A549 (cell line): ENCODE measurements around the gene TLK1. TPM values are rescaled to one million over a fixed set of nuclear protein-coding genes. Genes with fewer than 3 reads are reported as not detected.

Source experiments
- ATAC-seq, 2 experiments: fragments of 200-7000 bp in 1 of 2; fragments of >200 bp in 1 of 2; cut with Nextera tagmentation in 1 of 2; cut with Tn5 transposase in 1 of 2; 3 replicates each; pipeline versions ENCODE4 v1.8.0 to v1.9.1; 2018 to 2020; ENCODE audit warnings: mild to moderate bottlenecking in 1 of 2, moderate library complexity in 1 of 2
- CTCF ChIA-PET: fragments of 300-600 bp; sonication (Branson Sonifier 250); formaldehyde crosslinking; extraction: SDS; loops from one replicate; lab custom pipeline; 2021; ENCODE audit warnings: antibody characterized with exemption, inconsistent platforms; lab: Yijun Ruan, JAX
- POLR2A ChIA-PET: fragments of 350-600 bp; formaldehyde crosslinking; extraction: SDS; loops from one replicate; lab custom pipeline; 2021; ENCODE audit warnings: antibody characterized with exemption, inconsistent platforms; lab: Yijun Ruan, JAX
- DNase-seq, 2 experiments: peaks; one replicate each; pipeline versions ENCODE4 v3.0.0 to v3.0.0-alpha.2; 2011 to 2016; ENCODE audit warnings: low read depth in 1 of 2, low spot score in 1 of 2
- FAIRE-seq: peaks from 2 replicates; lab custom pipeline; 2011; peaks lifted over from hg19 to GRCh38; lab: Jason Lieb, UNC
- H3K27ac ChIP-seq, 2 experiments: fragments of >200 bp; sonication (Bioruptor Twin); formaldehyde crosslinking; 3 replicates each; pipeline ENCODE4 v1.5.1; 2016 to 2017
- H3K4me1 ChIP-seq: fragments of >200 bp; sonication (Bioruptor Twin); formaldehyde crosslinking; 3 replicates; pipeline ENCODE4 v1.6.1; 2016
- H3K4me2 ChIP-seq: fragments of >200 bp; sonication (Bioruptor Twin); formaldehyde crosslinking; 3 replicates; pipeline ENCODE4 v1.6.1; 2016
- H3K4me3 ChIP-seq: fragments of >200 bp; sonication (Bioruptor Twin); formaldehyde crosslinking; 3 replicates; pipeline ENCODE4 v1.5.1; 2016
- H3K9me3 ChIP-seq: fragments of >200 bp; sonication (Bioruptor Twin); formaldehyde crosslinking; 3 replicates; pipeline ENCODE4 v1.6.1; 2016
- CEBPB ChIP-seq, 2 experiments: fragments of >200 bp in 1 of 2; sonication (Bioruptor Twin) in 1 of 2; formaldehyde crosslinking in 1 of 2; IDR thresholded peaks; 2 replicates each; pipeline ENCODE4 v1.6.1; 2012 to 2016
- CHD2 ChIP-seq: fragments of 150-350 bp; IDR thresholded peaks from 2 replicates; pipeline ENCODE4 v1.6.1; 2014; ENCODE audit warnings: low read length; ENCODE audit not compliant: partially characterized antibody
- EHMT2 ChIP-seq: fragments of 200-600 bp; sonication (generic); IDR thresholded peaks from 2 replicates; pipeline ENCODE4 v1.6.1; 2016; ENCODE audit warnings: antibody characterized with exemption, low read depth, mild to moderate bottlenecking, moderate library complexity
- EP300 ChIP-seq, 2 experiments: fragments of >200 bp; sonication (Bioruptor Twin); formaldehyde crosslinking; IDR thresholded peaks; 2 replicates in 1 of 2; 3 replicates in 1 of 2; pipeline ENCODE4 v1.6.1; 2016 to 2017
- ESRRA ChIP-seq: fragments of 150-350 bp; IDR thresholded peaks from 2 replicates; pipeline ENCODE4 v1.6.1; 2014; ENCODE audit warnings: mild to moderate bottlenecking, low read length, borderline replicate concordance
- HOXA7 ChIP-seq: fragments of 250-450 bp; sonication (Bioruptor Pico); IDR thresholded peaks from 2 replicates; pipeline ENCODE4 v1.5.0; 2020; ENCODE audit warnings: mild to moderate bottlenecking, moderate library complexity
- HOXB5 ChIP-seq: fragments of 250-450 bp; sonication (Bioruptor Pico); IDR thresholded peaks from 2 replicates; pipeline ENCODE4 v1.5.0; 2020; ENCODE audit warnings: mild to moderate bottlenecking, moderate library complexity
- KDM1A ChIP-seq: fragments of 200-600 bp; sonication (generic); IDR thresholded peaks from 2 replicates; pipeline ENCODE4 v1.6.1; 2016; ENCODE audit warnings: low read depth, mild to moderate bottlenecking
- MAZ ChIP-seq: fragments of 150-350 bp; IDR thresholded peaks from 2 replicates; pipeline ENCODE4 v1.6.1; 2014; ENCODE audit warnings: antibody characterized with exemption, low read depth, low read length, borderline replicate concordance
- MYC ChIP-seq: IDR thresholded peaks from 2 replicates; pipeline ENCODE4 v1.6.1; 2012; ENCODE audit warnings: mild to moderate bottlenecking, inconsistent platforms, low read length, improper control_type of control experiment, borderline replicate concordance
- NFE2L2 ChIP-seq: fragments of 150-350 bp; conservative IDR thresholded peaks from 2 replicates; pipeline ENCODE4 v1.6.1; 2014; ENCODE audit warnings: low read length
- NPAS2 ChIP-seq: fragments of 250-450 bp; sonication (Bioruptor Pico); IDR thresholded peaks from 2 replicates; pipeline ENCODE4 v1.8.0; 2022; ENCODE audit warnings: mild to moderate bottlenecking, moderate library complexity, borderline replicate concordance
- PHF8 ChIP-seq: fragments of 200-600 bp; sonication (generic); IDR thresholded peaks from 2 replicates; pipeline ENCODE4 v1.6.1; 2016; ENCODE audit warnings: low read depth, mild to moderate bottlenecking, antibody characterized with exemption, moderate library complexity, borderline replicate concordance
- POLR2A ChIP-seq: IDR thresholded peaks from 2 replicates; pipeline ENCODE4 v1.6.1; 2012; ENCODE audit warnings: mild to moderate bottlenecking, low read length
- RAD21 ChIP-seq, 2 experiments: fragments of >200 bp in 1 of 2; sonication (Bioruptor Twin) in 1 of 2; formaldehyde crosslinking in 1 of 2; IDR thresholded peaks in 1 of 2; conservative IDR thresholded peaks in 1 of 2; 2 replicates in 1 of 2; 3 replicates in 1 of 2; pipeline ENCODE4 v1.6.1; 2012 to 2018; ENCODE audit warnings: inconsistent platforms in 1 of 2
- RCOR1 ChIP-seq: fragments of 150-350 bp; IDR thresholded peaks from 2 replicates; pipeline ENCODE4 v1.6.1; 2014; ENCODE audit warnings: antibody characterized with exemption, low read length, low read depth
- SMC3 ChIP-seq: fragments of >200 bp; sonication (Bioruptor Twin); formaldehyde crosslinking; IDR thresholded peaks from 3 replicates; pipeline ENCODE4 v1.6.1; 2018; ENCODE audit warnings: inconsistent platforms
- TP53 ChIP-seq: fragments of 250-450 bp; sonication (Bioruptor Pico); IDR thresholded peaks from 2 replicates; pipeline ENCODE4 v1.5.0; 2021; ENCODE audit warnings: mild to moderate bottlenecking, moderate library complexity
- WGBS: methylation state at CpG from one replicate; pipeline ENCODE4 v1.1.6; 2017; ENCODE audit errors: missing lambda C conversion rate; 5-methylcytosine and 5-hydroxymethylcytosine counted together
- polyA plus RNA-seq, 4 experiments: library from polyadenylated mRNA; depleted of rRNA in 3 of 4; stranded (reverse); fragments of >200 nt; fragmentation: RNase III in 1 of 4; extraction: RNeasy Plus Mini Kit Qiagen cat#74134 plus additional on column Dnase treatment in 1 of 4; gene quantifications; 2 replicates in 3 of 4; 3 replicates in 1 of 4; pipeline ENCODE4 v1.2.3, GENCODE V29; 2011 to 2017
- TF ChIP-seq, protein P1 (sequence below): fragments of 250-450 bp; sonication (Bioruptor Pico); IDR thresholded peaks from 2 replicates; pipeline ENCODE4 v1.5.0; 2020; ENCODE audit warnings: low read depth, mild to moderate bottlenecking, moderate library complexity
- TF ChIP-seq, protein P2 (sequence below): fragments of 200-600 bp; sonication (generic); IDR thresholded peaks from 2 replicates; pipeline ENCODE4 v1.6.1; 2016; ENCODE audit warnings: antibody characterized with exemption, mild to moderate bottlenecking, moderate library complexity
- TF ChIP-seq, protein P3 (sequence below): fragments of >200 bp; sonication (Bioruptor Twin); formaldehyde crosslinking; IDR thresholded peaks from 3 replicates; pipeline ENCODE4 v1.5.1; 2016
- TF ChIP-seq, protein P4 (sequence below): fragments of 150-350 bp; IDR thresholded peaks from 2 replicates; pipeline ENCODE4 v1.6.1; 2014; ENCODE audit warnings: low read depth, mild to moderate bottlenecking, low read length

TLK1 gene
- polyA plus RNA-seq, 2 of the 4 experiments (the other 2 are of a cell fraction), result 16.9 to 28.9 TPM

DNA sequence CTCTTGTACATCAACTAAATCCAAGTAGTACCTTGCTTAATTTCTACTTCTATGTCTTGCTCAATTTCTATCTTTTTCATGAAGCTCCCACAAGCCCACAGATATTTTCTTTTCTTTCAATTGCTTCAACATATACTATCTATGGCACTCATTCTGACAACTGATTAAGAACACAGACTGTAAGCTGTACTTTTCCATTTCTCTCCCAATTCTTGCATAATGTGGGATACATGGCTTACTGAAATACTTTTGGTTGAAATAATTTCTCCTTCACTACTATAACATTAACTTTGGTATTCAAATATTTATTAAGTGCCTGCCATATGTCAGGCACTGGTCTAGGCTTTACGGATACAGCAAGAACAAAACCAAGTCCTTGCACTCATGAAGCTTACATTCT, 146.8 kb downstream of the TLK1 start:
- Histone ChIP-seq H3K27ac (no peak overlapping the region), H3K4me2 (no peak overlapping the region), H3K4me1 (no peaks in the 10 kb centered on the region), H3K9me3 (no peaks in the 10 kb centered on the region), H3K4me3 (no peak overlapping the region)
- ChIA-PET POLR2A (no interaction called here), CTCF (interaction anchor here (0.7 kb wide), 2 partner anchors 16 to 17 kb away, joined by 3 read pairs; no protein-coding TSS in a partner anchor)
- TF ChIP-seq, protein P1, sequence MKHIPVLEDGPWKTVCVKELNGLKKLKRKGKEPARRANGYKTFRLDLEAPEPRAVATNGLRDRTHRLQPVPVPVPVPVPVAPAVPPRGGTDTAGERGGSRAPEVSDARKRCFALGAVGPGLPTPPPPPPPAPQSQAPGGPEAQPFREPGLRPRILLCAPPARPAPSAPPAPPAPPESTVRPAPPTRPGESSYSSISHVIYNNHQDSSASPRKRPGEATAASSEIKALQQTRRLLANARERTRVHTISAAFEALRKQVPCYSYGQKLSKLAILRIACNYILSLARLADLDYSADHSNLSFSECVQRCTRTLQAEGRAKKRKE (CRISPR knock-in tag), result no peak
- TF ChIP-seq ESRRA, result no peak
- TF ChIP-seq HOXA7 (CRISPR knock-in tag), result no peak
- no peak for TF ChIP-seq CEBPB (IDR thresholded peaks at IDR 0.05)
- TF ChIP-seq RAD21 (conservative IDR thresholded peaks at IDR 0.05 in 1 of 2, IDR thresholded peaks at IDR 0.05 in 1 of 2), result no peak
- no peak for TF ChIP-seq EP300 (IDR thresholded peaks at IDR 0.05)
- no peak for TF ChIP-seq KDM1A
- TF ChIP-seq NFE2L2, result no peak
- TF ChIP-seq POLR2A, result no peak
- TF ChIP-seq MYC, result no peak
- TF ChIP-seq CHD2, result no peak
- TF ChIP-seq PHF8, result no peak
- TF ChIP-seq EHMT2, result no peak
- TF ChIP-seq, protein P2, sequence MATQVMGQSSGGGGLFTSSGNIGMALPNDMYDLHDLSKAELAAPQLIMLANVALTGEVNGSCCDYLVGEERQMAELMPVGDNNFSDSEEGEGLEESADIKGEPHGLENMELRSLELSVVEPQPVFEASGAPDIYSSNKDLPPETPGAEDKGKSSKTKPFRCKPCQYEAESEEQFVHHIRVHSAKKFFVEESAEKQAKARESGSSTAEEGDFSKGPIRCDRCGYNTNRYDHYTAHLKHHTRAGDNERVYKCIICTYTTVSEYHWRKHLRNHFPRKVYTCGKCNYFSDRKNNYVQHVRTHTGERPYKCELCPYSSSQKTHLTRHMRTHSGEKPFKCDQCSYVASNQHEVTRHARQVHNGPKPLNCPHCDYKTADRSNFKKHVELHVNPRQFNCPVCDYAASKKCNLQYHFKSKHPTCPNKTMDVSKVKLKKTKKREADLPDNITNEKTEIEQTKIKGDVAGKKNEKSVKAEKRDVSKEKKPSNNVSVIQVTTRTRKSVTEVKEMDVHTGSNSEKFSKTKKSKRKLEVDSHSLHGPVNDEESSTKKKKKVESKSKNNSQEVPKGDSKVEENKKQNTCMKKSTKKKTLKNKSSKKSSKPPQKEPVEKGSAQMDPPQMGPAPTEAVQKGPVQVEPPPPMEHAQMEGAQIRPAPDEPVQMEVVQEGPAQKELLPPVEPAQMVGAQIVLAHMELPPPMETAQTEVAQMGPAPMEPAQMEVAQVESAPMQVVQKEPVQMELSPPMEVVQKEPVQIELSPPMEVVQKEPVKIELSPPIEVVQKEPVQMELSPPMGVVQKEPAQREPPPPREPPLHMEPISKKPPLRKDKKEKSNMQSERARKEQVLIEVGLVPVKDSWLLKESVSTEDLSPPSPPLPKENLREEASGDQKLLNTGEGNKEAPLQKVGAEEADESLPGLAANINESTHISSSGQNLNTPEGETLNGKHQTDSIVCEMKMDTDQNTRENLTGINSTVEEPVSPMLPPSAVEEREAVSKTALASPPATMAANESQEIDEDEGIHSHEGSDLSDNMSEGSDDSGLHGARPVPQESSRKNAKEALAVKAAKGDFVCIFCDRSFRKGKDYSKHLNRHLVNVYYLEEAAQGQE, result no peak
- TF ChIP-seq, protein P3, sequence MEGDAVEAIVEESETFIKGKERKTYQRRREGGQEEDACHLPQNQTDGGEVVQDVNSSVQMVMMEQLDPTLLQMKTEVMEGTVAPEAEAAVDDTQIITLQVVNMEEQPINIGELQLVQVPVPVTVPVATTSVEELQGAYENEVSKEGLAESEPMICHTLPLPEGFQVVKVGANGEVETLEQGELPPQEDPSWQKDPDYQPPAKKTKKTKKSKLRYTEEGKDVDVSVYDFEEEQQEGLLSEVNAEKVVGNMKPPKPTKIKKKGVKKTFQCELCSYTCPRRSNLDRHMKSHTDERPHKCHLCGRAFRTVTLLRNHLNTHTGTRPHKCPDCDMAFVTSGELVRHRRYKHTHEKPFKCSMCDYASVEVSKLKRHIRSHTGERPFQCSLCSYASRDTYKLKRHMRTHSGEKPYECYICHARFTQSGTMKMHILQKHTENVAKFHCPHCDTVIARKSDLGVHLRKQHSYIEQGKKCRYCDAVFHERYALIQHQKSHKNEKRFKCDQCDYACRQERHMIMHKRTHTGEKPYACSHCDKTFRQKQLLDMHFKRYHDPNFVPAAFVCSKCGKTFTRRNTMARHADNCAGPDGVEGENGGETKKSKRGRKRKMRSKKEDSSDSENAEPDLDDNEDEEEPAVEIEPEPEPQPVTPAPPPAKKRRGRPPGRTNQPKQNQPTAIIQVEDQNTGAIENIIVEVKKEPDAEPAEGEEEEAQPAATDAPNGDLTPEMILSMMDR, result no peak
- TF ChIP-seq NPAS2, result no peak
- no peak for TF ChIP-seq RCOR1
- ATAC-seq, result no peak
- WGBS, result 38% methylated on average over 1 of the region's 1 CpG
- no peak for DNase-seq
- FAIRE-seq, result no peak

DNA sequence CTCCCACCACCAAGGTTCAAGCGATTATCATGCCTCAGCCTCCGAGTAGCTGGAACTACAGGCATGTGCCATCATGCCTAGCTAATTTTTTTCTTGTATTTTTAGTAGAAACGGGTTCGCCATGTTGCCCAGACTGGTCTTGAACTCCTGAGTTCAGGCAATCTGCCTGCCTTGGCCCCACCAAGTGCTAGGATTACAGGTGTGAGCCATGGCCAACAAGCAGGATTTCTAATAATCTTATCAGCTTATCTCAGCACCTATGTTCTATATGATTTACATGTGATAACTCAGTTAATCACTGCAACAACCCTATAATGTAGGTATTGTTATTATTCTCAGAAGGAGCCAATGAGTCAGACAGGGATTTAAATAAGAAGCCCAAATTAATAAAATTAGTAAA, 151.3 kb downstream of the TLK1 start:
- H3K4me1 ChIP-seq, result no peaks in the 10 kb centered on the region
- CTCF ChIA-PET, result no interaction called here
- no peak for DNase-seq
- no peak for ATAC-seq
- TF ChIP-seq SMC3, result no peak
- no peak for TF ChIP-seq TP53 (CRISPR knock-in tag)
- TF ChIP-seq HOXB5, result no peak
- no peak for TF ChIP-seq CEBPB (IDR thresholded peaks at IDR 0.05)
- TF ChIP-seq EHMT2, result no peak
- TF ChIP-seq MAZ, result no peak
- TF ChIP-seq, protein P4, sequence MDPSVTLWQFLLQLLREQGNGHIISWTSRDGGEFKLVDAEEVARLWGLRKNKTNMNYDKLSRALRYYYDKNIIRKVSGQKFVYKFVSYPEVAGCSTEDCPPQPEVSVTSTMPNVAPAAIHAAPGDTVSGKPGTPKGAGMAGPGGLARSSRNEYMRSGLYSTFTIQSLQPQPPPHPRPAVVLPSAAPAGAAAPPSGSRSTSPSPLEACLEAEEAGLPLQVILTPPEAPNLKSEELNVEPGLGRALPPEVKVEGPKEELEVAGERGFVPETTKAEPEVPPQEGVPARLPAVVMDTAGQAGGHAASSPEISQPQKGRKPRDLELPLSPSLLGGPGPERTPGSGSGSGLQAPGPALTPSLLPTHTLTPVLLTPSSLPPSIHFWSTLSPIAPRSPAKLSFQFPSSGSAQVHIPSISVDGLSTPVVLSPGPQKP, result no peak
- TF ChIP-seq, all 56 proteins: peak for 0
- WGBS, result 95% methylated on average over 4 of the region's 4 CpGs
- no peak for FAIRE-seq
- Histone ChIP-seq H3K4me2 (no peak overlapping the region), H3K4me3 (no peak overlapping the region), H3K27ac (no peak overlapping the region), H3K9me3 (no peaks in the 10 kb centered on the region)
- POLR2A ChIA-PET, result no interaction called here
